ENCODE measurements around the gene HDX. TPM values are rescaled to one million over a fixed set of nuclear protein-coding genes. Genes with fewer than 3 reads are reported as not detected.

HDX gene
- total and polyA plus RNA-seq, 4 donors: 0.37 to 2.8 (median 1.4) TPM

- no peaks in the 10 kb centered on the region for H3K9me3 ChIP-seq (ENCODE audit: control insufficient read depth in 4 of 4, low read length in 3 of 4)
- H3K27ac ChIP-seq (ENCODE audit: low read depth in 1 of 2, low read length in 2 of 2): no peak overlapping the region
- no peak overlapping the region for H3K9ac ChIP-seq (ENCODE audit: low read depth in 1 of 2, low read length in 2 of 2)
- TF ChIP-seq NR2F2 (IDR thresholded peaks at IDR 0.05) (no peak), ZBTB33 (IDR thresholded peaks at IDR 0.05) (no peak), MAX (IDR thresholded peaks at IDR 0.05) (no peak), FOXA2 (IDR thresholded peaks at IDR 0.05) (no peak), REST (IDR thresholded peaks at IDR 0.05) (no peak), RAD21 (IDR thresholded peaks at IDR 0.05) (no peak), JUND (IDR thresholded peaks at IDR 0.05) (no peak), RXRA (IDR thresholded peaks at IDR 0.05) (no peak), CTCF (IDR thresholded peaks at IDR 0.05; ENCODE audit: low read depth, low read length, missing input control) (no peak), ATF3 (IDR thresholded peaks at IDR 0.05) (no peak), SP1 (IDR thresholded peaks at IDR 0.05) (no peak), HNF4A (conservative IDR thresholded peaks at IDR 0.05) (no peak), HNF4G (IDR thresholded peaks at IDR 0.05) (no peak), GABPA (IDR thresholded peaks at IDR 0.05 in 1 of 2, conservative IDR thresholded peaks at IDR 0.05 in 1 of 2) (no peak)
- H3K4me3 ChIP-seq (ENCODE audit: low read depth in 1 of 3, low read length in 3 of 3): no peak overlapping the region
- no peaks in the 10 kb centered on the region for H3K36me3 ChIP-seq (ENCODE audit: control insufficient read depth in 4 of 4, insufficient read depth in 3 of 4, low read depth in 1 of 4, low read length in 3 of 4)
- no peaks in the 10 kb centered on the region for H3K4me1 ChIP-seq (ENCODE audit: control insufficient read depth in 4 of 4, insufficient read depth in 4 of 4, low read length in 3 of 4)
- DNase-seq (ENCODE audit: low spot score): no peak
- H3K27me3 ChIP-seq (ENCODE audit: control insufficient read depth in 4 of 4, insufficient read depth in 4 of 4, low read length in 3 of 4): no peaks in the 10 kb centered on the region
Measured at GRCh38 chrX:84357296-84357695, 145.0 kb downstream of the HDX start.

- Histone ChIP-seq H3K4me1 (ENCODE audit: control insufficient read depth in 4 of 4, insufficient read depth in 4 of 4, low read length in 3 of 4) (no peaks in the 10 kb centered on the region), H3K27me3 (ENCODE audit: control insufficient read depth in 4 of 4, insufficient read depth in 4 of 4, low read length in 3 of 4) (no peaks in the 10 kb centered on the region), H3K36me3 (ENCODE audit: control insufficient read depth in 4 of 4, insufficient read depth in 3 of 4, low read depth in 1 of 4, low read length in 3 of 4) (no peaks in the 10 kb centered on the region), H3K9me3 (ENCODE audit: control insufficient read depth in 4 of 4, low read length in 3 of 4) (no peaks in the 10 kb centered on the region), H3K4me3 (ENCODE audit: low read depth in 1 of 3, low read length in 3 of 3) (no peak overlapping the region), H3K27ac (ENCODE audit: low read depth in 1 of 2, low read length in 2 of 2) (no peak overlapping the region), H3K9ac (ENCODE audit: low read depth in 1 of 2, low read length in 2 of 2) (no peak overlapping the region)
- 79% methylated on average over 1 of the region's 1 CpG for WGBS
- DNase-seq (ENCODE audit: low spot score): no peak
- TF ChIP-seq GABPA (IDR thresholded peaks at IDR 0.05 in 1 of 2, conservative IDR thresholded peaks at IDR 0.05 in 1 of 2) (no peak), YY1 (IDR thresholded peaks at IDR 0.05) (no peak), HNF4A (conservative IDR thresholded peaks at IDR 0.05) (no peak), REST (IDR thresholded peaks at IDR 0.05) (no peak), FOXA2 (IDR thresholded peaks at IDR 0.05) (no peak), HNF4G (IDR thresholded peaks at IDR 0.05) (no peak), RXRA (IDR thresholded peaks at IDR 0.05) (no peak), MAX (IDR thresholded peaks at IDR 0.05) (no peak), SP1 (IDR thresholded peaks at IDR 0.05) (no peak), EGR1 (IDR thresholded peaks at IDR 0.05; ENCODE audit: low read depth in 2 of 2) (no peak)
Measured at GRCh38 chrX:84340968-84341367, 161.3 kb downstream of the HDX start.

Measured in liver (tissue), 9 donors.